Retinal pigment epithelial cell (primary cell): ENCODE results near the gene CIROP.

Source experiments
- DNase-seq: peaks from one replicate; pipeline ENCODE4 v3.0.0-alpha.2; 2010; ENCODE audit warnings: low read depth
- H3K4me3 ChIP-seq: 2 replicates; pipeline ENCODE4 v1.5.1; 2011; ENCODE audit warnings: mild to moderate bottlenecking, low read length, control low read depth, moderate library complexity
- CTCF ChIP-seq: conservative IDR thresholded peaks from 2 replicates; pipeline ENCODE4 v1.5.1; 2011; ENCODE audit warnings: low read depth, low read length, control low read depth, inconsistent platforms

CIROP gene

GRCh38 chr14:23139874-23140273 lies 35.1 kb upstream of the CIROP start:
- TF ChIP-seq CTCF, result no peak
- DNase-seq, result no peak
- H3K4me3 ChIP-seq, result no peak overlapping the region

- no peak overlapping the region for H3K4me3 ChIP-seq
- TF ChIP-seq CTCF, result no peak
Observed at GRCh38 chr14:23137813-23138535, 33.2 kb upstream of the CIROP start.

GRCh38 chr14:23137192-23137812 lies 32.5 kb upstream of the CIROP start:
- H3K4me3 ChIP-seq, result no peak overlapping the region
- no peak for DNase-seq
- no peak for TF ChIP-seq CTCF

More at GRCh38 chr14:23137813-23138535, 33.2 kb upstream of the CIROP start:
- no peak for DNase-seq

- TF ChIP-seq CTCF, result no peak
- DNase-seq, result no peak
- H3K4me3 ChIP-seq, result no peak overlapping the region
Observed at GRCh38 chr14:23136566-23137133, 31.9 kb upstream of the CIROP start.

GRCh38 chr14:23132970-23133369 lies 28.2 kb upstream of the CIROP start:
- no peak for DNase-seq
- no peak for TF ChIP-seq CTCF
- H3K4me3 ChIP-seq, result no peak overlapping the region

GRCh38 chr14:23131482-23131881 lies 26.7 kb upstream of the CIROP start:
- TF ChIP-seq CTCF, result no peak
- no peak overlapping the region for H3K4me3 ChIP-seq
- DNase-seq, result no peak

- no peak for DNase-seq
- no peak overlapping the region for H3K4me3 ChIP-seq
- no peak for TF ChIP-seq CTCF
Observed at GRCh38 chr14:23130871-23131270, 26.1 kb upstream of the CIROP start.
